ENCODE results near the gene CTIF.
"Not testable (repeated sequence)": the region's sequence is repeated elsewhere in the genome, so short reads cannot be mapped to it uniquely, and the experiment has no call there.

Gene CTIF

DNA sequence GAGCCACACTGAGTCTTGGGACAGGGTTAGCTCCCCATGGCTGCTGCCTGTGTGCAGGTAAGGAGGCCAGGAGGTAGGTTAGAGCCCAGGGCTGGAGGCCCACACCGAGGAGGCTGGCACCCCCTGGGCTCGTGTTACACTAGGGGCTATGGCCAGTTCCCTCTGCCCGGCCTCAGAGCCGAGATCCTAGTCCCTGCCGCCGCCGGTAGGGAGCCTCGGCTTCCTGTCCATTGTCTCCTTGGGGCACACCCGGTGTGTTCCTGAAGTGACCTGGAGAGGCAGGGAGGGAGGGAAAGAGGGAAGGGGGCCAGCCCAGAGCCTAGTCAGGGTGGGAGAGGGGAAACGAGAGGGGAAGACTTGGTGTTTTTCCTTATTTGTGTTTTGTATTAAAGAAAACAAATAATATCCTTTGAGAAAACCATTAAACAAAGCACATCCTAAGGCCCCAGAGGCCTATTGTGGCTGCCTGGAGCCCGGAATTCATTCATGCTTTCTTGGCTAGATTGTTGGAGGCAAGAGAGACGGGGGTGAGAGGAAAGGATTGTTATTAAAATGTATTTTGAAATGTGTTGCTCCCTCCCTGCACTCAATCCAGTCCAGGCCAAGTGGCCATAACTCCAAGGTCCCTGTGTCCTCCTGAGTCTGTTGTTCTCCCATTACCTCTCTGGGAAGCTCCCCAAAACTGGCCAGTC is 170.7 kb downstream of the CTIF start:
- DNase-seq (ENCODE audit: low spot score) = no peak

- DNase-seq (ENCODE audit: low spot score) = peak; percentile 57
These were observed 173.0 kb downstream of the CTIF start for GRCh38 chr18:48711651-48712486.

GRCh38 chr18:48713309-48713708 is 174.5 kb downstream of the CTIF start:
- DNase-seq (ENCODE audit: low spot score) = no peak

DNA sequence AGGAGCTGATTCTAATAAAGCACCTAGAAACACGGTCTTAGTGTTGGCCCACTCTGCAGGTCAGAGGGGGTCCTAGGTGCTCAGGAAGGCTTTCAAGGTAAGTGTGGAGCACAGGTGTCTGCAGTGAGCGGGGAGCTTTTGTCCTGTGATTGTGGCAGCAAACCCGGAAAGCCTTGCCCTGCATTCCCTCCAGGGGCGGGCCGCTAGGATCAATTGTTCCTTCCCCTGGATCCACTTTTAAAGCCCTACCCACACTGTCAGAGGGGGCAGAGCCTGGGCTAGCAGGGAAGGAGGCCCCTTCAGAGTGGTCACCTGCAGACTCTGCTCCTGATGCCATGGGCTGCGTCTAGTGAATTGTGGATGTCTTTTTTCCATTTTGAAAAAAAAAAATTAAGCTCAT is 176.0 kb downstream of the CTIF start:
- DNase-seq (ENCODE audit: low spot score) = no peak

DNA sequence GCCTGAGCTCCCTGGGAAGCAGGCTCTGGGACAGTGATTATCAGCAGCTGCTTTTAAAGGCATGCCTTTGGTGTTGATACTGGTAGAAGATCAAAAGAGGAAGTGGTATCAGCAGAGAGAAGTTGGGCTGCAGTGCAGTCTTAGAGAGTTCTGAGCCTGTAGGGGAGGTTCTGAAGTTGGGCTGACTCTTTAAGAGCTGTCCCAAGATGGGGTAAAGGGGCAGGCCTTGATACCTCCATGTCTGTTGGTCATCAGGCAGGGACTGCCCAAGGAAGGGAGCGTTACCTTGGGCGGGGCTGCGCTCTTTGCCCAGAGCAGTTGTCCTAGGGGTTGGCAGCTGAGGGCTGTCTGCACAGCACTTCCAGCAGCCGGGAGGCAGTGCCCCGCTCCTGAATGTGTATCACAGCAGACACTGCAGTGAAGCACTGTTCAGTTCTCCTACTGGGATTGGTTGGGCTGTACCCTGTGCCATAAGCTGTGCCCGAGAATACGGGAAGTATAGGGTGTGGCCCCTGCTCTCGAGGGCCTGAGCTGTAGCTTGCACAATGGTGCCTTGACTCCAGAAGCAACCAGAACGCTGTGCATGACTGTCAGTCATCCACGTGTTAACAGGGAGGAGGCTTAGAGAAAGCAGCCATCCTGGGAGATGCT is 177.0 kb downstream of the CTIF start:
- peak; percentile 47 for DNase-seq (ENCODE audit: low spot score)

DNA sequence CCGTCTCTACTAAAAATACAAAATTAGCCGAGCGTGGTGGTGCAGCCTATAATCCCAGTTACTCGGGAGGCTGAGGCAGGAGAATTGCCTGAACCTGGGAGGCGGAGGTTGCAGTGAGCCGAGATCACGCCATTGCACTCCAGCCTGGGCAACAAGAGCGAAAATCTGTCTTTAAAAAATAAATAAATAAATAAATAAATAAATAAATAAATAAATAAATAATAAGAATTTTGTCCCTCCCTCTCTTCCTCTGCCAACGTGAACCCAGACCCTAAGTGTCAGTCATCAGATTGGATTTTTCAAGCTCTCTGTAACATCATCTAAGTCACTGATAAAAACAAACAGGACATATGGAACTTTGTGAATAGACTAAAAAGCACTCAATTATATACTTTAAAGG is 178.4 kb downstream of the CTIF start:
- not testable (repeated sequence) for DNase-seq (ENCODE audit: low spot score)

DNA sequence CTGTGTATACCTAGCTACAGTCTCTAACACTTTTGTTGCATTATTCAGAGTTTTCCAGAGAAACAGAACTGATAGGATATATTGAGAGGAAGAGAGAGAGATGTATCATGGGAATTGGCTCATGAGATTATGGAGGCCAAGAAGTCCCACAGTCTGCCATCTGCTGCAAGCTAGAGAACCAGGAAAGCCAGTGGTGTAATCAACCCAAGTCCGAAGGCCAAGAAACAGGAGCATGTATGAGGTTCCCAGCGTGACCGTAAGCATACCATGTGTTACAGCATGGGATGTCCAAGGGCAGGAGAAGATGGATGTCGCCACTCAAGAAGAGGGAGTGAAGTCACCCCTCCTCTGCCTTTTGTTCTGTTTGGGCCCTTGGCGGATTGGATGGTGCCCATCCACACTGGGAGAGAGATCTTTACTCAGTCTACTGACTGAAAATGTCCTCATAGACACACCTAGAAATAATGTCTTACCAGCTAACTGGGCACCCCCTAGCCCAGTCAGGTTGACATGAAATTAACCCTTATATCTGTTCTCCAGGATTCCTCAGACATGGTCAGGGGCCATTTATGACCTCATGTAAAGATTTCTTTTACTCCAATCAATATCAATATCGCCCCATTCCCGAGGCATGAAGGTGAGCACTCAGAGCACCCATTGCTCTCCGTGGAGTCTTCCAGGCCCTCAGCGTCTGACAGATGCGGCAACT is 179.6 kb downstream of the CTIF start:
- DNase-seq (ENCODE audit: low spot score) = no peak

DNA sequence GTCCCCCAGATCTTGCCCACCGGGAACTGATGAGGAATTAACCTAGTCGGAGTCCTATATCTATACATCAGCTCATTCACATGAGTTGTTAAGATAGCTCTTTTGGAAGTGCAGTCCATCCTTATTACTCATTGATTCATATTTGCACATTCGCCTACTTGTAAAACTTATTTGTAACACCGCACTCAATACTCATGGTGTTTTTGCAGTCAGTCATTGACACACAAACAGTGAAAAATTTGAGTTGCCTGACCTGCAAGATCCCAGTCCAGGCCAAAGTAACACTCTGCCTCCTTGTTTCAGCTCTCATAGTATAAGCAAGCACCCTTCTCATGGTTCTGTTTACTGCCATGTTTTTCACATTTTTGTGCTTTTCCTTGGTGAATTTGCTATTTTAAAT is 180.6 kb downstream of the CTIF start:
- no peak for DNase-seq (ENCODE audit: low spot score)

DNA sequence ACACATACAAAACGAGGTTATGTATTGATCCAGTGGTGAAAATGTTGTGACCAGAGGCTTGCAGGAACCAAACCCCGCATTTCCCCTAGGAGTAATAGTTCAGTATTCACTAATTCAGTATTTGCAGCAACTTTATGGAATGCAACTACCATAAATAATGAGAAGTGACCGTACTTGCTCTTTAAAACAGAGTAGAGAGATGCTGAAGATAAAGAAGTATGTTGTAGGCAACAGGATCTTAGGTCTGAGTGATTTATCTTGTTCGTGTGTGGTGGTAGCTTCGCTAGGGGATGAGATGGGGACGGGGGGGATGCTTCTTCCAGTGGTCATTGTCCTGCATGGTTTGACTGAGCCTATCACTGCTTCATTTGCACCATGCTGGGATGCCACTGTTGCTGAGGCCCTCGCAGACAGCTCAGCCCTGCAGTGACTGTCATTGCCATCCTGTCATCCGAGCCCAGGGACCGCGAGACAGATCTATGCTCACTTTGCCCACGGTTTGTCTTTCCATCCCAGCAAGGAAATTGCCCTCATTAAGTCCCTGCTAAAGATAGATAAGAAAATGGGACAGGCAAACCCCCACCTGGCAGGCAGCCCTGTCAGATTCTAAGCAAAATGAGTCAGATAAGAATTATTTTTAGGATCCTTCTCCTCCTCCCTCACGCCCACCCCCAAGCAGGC is 181.3 kb downstream of the CTIF start:
- no peak for DNase-seq (ENCODE audit: low spot score)

- no peak for DNase-seq (ENCODE audit: low spot score)
These were observed 181.8 kb downstream of the CTIF start for GRCh38 chr18:48720655-48721025.

DNA sequence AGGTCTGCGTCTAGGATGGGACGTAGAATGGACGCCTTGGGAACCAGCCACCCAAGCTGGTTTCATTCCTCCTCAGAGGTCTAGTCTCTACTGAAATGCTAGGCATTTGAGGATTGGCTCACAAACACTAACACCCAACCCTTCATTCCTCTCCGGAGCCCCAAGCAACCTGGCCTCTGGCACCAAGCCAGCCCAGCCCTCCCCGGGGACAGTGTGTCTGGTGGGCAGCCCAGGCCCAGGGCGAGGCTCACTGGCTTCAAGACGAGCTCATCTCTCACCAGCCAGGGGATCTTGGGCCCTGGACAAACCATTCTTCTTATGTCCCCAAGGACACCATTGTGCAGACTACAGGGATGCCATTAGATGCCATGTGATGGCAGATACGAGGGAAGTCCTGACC is 182.5 kb downstream of the CTIF start:
- DNase-seq (ENCODE audit: low spot score) = no peak

DNA sequence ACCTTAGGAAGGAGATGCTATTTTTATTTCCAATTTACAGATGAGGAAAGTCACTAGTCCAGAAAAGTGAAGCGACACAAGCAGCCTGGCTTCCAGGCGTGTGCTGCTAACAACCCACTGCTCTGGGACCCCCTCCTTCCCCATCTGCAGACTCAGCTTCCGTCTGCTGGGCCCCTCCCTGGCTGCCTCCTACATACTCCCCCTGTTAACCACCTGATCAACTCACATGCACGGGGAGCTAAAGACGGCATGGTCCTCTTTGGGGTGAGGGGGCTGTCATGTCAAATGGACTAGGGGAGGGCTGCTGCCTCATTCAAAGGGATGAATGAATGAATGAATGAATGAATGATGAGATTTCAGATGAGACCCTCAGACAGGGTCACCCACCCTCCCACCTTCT is 184.2 kb downstream of the CTIF start:
- DNase-seq (ENCODE audit: low spot score) = no peak

DNA sequence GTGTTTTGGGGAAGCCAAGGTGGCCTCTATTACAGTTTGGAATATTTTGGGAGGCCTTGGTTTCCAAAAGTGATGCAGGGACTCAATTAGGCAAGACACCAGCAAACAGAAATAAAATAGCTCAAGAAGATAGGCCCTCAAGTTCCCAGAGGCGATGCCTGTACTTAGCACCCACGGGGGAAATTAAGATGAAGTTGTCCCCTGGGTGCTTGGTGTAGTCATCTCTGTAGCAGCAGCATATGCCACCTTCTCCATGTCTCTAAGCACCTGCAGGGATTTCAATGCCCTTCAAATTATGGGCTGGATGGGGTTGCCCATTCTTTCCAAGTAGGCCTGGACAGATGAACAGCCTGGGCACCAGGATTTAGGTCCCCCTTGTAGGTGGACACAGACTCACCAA is 185.0 kb downstream of the CTIF start:
- DNase-seq (ENCODE audit: low spot score) = no peak

GRCh38 chr18:48724442-48724841 is 185.6 kb downstream of the CTIF start:
- DNase-seq (ENCODE audit: low spot score) = no peak

- DNase-seq (ENCODE audit: low spot score) = no peak
These were observed 186.1 kb downstream of the CTIF start for GRCh38 chr18:48724939-48725338.

GRCh38 chr18:48725562-48725961 is 186.7 kb downstream of the CTIF start:
- no peak for DNase-seq (ENCODE audit: low spot score)

- DNase-seq (ENCODE audit: low spot score) = no peak
These were observed 188.8 kb downstream of the CTIF start for GRCh38 chr18:48727681-48728080.

DNA sequence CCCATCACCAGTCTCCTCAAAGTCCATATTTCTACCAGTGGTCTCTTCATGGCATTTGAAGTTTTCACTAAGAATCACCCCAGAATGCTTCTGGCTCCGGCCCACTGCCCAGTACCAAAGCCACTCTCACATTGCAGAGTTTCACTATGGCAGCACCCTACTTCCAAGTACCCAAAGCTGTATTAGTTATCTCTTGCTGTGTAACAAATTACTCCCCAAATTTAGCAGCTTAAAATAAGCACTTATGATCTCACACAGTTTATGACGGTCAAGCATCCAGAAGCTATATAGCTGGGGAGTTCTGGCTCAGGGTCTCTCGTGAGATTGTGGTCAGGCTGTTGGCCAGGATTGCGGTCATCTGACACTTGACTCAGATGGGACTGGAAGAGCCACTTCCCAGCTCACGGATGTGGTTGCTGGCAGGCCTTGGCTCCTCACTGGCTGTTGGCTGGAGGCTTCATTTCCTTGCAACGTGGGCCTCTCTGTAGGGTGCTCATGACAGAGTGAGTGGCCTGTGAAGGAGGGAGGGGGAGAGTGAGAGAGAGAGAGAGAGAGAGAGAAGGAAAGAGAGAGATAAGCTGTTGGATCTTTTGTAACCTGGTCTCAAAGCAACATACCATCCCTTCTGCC is 189.5 kb downstream of the CTIF start:
- no peak for DNase-seq (ENCODE audit: low spot score)

- DNase-seq (ENCODE audit: low spot score) = no peak
These were observed 190.6 kb downstream of the CTIF start for GRCh38 chr18:48729404-48729803.

DNA sequence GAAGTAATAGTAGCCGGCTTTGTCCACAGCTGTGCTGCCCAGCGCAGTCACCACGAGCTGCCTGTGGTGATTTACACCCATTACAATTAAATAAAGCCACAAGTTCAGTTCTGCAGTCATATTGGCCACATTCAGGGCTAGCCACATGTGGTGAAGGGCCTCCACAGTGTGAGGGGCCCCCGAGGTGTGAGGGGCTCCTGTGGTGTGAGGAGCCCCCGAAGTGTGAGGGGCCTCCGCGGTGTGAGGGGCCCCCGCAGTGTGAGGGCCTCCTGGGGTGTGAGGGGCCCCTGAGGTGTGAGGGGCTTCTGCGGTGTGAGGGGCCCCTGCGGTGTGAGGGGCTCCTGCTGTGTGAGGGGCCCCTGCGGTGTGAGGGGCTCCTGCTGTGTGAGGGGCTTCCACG is 191.2 kb downstream of the CTIF start:
- DNase-seq (ENCODE audit: low spot score) = no peak

DNA sequence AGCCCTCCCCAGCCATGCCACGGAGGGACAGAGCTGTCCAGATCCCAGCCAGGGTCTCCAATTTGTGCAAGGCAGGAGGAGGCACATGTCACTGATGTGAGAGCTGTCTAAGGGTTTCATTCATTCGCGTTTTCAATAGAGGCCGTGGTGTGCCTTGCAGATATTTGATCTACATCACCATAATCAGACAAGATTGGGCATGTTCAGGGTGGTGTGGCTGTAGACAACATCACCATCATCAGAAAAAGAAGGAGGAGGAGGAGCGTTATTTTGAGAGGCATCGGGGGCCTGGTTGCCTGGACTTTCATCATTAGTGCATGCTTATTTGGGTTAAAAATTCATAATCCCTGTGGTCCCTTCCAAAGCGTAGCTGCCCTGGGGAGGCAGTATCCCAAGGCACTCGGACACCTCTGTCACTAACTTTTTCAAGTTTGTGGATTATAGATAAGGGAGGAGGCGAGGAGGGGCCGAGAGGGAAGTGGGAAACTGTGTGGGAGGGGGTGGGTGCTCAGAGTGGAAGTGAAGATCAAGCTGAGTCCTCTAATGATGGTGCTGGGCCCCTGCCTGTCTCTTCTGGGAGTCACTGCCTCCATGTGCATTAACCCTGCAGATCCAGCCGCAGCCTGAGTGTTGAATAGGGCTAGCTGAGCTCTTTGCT is 194.1 kb downstream of the CTIF start:
- no peak for DNase-seq (ENCODE audit: low spot score)

All from globus pallidus (tissue), 1 donor.